Measurements from ENCODE around the gene IMMP2L. TPM values are rescaled to one million over a fixed set of nuclear protein-coding genes. Genes with fewer than 3 reads are reported as not detected.
"Not testable (repeated sequence)": the region's sequence is repeated elsewhere in the genome, so short reads cannot be mapped to it uniquely, and the experiment has no call there.

Gene IMMP2L
- 13.8 TPM for total RNA-seq

DNA sequence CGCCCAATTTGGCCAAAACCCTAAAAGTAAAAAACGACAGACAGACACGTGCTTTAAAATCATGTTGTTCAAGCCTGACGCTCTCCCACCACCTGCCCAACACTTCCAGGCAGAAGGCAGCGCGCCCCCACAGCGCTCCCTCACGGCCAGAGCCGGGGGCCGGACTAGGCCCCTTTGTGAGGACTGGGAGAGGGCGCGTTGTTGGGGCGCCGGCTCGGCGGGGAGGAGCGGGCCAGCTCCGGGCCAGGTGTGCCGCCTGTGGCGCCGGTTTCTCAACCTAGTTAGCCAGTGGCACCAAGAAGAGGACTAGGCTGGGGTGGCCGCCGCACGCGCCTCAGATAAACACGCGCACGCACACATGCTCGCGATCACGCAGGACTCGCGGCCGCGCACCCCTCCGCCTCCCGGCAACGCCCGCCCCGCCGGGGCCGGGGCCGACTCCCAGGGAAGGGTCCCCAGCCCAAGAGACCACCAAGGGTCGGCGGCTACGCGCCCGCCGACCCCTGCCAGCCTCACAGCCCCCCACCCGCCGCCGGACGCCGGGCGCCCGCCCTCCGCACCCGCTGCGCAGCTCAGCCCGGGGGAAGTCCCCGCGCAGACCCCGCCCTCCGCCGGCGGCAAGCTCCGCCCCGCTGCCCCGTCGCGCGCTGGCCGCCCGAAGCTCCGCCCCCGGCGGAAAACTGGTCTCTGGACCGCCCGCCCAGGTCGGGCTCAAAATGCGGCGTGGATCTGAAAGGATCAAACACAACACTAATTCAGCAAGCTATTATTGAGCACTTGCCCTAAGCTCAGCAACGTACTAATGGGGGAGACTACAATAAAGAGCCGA is at the start of gene IMMP2L:
Gene IMMP2L, minus strand, starts transcription at position 589 of the 829 bp plus-strand sequence.
- peak; percentile 93 for DNase-seq (ENCODE audit: low spot score)
- peak; percentile 98 for ATAC-seq

DNA sequence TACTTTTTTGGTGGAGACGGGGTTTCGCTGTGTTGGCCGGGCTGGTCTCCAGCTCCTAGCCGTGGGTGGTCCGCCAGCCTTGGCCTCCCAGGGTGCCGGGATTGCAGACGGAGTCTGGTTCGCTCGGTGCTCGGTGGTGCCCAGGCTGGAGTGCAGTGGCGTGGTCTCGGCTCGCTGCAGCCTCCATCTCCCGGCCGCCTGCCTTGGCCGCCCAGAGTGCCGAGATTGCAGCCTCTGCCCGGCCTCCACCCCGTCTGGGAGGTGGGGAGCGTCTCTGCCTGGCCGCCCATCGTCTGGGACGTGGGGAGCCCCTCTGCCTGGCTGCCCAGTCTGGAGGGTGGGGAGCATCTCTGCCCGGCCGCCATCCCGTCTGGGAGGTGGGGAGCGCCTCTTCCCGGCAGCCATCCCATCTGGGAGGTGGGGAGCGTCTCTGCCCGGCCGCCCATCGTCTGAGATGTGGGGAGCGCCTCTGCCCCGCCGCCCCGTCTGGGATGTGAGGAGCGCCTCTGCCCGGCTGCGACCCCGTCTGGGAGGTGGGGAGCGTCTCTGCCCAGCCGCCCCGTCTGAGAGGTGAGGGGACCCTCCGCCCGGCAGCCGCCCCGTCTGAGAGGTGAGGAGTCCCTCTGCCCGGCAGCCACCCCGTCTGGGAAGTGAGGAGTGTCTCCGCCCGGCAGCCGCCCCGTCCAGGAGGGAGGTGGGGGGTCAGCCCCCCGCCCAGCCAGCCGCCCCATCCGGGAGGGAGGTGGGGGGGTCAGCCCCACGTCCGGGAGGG is 47.4 kb upstream of the IMMP2L start:
- not testable (repeated sequence) for ATAC-seq

DNA sequence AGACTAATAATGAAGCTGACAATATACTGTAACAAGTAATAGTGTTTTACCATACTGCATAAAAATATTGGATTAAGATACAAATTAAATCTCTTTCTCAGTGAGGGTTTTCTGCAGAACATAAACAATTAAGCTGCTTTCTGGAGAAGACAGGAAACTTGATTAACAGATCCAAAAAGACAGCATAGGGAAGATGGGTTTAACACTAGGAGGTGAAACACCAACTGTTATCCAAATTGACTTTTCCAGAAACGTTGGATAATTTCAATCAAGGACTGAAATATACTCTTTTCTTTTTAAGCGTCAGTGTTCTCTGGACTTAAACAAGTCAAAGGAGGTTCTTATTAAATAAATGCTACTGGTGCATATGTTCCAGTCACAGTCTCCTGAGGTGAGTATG is 45.3 kb upstream of the IMMP2L start:
- no peak for DNase-seq (ENCODE audit: low spot score)
- ATAC-seq: no peak

More for the DNA sequence above, 47.4 kb upstream of the IMMP2L start:
- DNase-seq (ENCODE audit: low spot score): not testable (repeated sequence)

DNA sequence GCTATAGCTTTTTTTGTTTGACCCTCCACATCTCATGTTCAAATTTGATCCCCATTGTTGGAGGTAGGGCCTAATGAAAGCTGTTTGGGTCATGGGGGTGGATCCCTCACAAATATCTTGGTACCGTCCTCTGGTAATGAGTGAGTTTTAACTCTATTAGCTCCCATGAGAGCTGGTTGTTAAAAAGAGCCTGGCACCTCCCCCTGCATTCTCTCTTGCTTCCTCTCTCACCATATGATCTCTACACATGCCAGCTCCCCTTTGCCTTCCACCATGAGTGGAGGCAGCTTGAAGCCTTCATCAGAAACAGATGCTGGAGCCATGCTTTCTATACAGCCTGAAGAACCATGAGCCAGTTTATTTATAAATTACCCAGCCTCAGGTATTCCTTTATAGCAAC is 43.0 kb upstream of the IMMP2L start:
- no peak for ATAC-seq

DNA sequence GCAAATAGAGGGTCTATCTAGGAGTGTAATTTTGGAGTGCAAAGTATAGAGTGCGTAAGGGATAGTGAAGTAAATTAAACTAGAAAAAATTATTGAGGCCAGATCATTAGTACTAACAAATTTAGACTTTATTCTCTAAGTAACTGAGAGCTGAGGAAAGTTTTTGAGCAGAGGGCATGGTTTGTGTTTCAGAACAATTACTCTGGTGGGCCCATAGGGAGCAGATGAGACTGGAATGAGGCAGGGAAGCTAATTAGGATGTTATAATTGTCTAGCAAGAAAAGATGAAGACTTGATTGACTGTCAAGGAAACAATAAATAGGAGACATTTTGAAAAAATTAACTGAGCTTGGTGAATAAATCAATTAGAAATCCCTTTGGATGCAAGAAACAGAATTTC is 37.8 kb upstream of the IMMP2L start:
- ATAC-seq: no peak
- DNase-seq (ENCODE audit: low spot score): no peak

More for the DNA sequence above, 43.0 kb upstream of the IMMP2L start:
- DNase-seq (ENCODE audit: low spot score): no peak

DNA sequence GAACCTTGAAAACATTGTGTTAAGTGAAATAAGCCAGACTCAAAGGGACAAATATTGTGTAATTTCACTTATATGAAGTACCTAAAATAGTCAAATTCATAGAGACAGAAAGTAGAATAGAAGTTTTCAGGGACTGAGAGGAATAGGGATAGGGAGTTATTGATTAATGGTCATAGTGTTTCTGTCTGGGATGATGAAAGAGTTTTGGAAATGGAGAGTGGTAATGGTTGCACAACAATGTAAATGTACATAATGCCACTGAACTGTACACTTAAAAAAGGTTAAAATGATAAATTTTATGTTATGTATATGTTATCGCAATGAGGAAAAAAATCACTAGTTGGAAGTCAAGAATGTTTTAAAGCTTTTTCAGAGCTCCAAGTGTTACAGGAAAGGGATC is 33.5 kb upstream of the IMMP2L start:
- ATAC-seq (no peak), DNase-seq (ENCODE audit: low spot score) (no peak)

DNA sequence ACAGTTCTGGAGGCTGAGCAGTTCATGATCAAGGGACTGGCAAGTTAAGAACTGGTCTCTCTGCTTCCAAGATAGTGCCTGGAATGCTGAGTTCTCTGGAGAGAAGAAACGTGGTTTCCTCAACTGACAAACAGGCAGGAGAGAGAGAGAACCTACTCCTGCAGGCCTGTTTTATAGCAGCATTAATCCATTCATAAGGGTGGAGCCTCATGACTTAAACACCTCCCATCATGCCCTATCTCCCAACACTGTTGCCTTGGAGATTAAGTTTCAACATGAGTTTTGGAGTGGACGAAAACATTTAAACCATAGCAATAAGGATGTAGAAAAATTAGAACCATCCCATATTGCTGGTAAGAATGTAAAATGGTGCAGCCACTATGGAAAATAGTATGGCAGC is 32.3 kb upstream of the IMMP2L start:
- DNase-seq (ENCODE audit: low spot score) (no peak), ATAC-seq (no peak)

DNA sequence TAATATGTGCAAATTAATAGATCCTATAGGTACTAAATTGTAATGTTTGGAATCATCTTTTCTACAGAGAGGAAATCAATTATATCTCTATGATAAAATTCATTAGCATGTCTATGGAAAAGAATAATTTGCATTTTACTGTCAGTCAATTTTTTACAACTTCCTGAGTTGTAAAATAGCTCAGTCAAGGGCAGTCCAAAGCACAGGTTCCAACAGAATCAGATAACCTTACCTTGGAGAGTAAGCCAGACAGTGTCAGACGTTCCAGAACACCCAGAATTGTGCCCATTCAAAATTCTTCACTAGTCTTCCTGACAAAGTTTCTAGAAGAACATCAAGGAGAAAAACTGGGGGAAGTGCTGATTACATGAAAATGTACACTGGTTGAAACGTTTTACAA is 31.1 kb upstream of the IMMP2L start:
- DNase-seq (ENCODE audit: low spot score) (no peak), ATAC-seq (no peak)

DNA sequence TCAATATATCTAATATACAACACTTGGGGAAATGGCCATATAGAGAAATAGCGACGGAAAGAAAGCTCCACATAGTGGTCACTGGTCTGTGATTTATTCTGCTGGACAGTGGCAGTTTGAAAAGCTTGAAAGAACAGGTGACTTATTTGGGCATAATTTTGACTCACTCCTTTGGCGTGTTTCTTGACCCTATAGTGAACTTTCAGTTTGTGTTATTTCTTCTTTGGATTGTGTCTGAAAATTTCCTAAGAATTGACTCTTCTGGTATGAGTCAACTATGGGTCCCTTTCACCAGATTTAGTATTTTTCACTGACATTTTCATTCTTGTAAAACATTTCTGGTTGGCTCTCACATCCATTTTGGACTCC is 25.8 kb upstream of the IMMP2L start:
- no peak for DNase-seq (ENCODE audit: low spot score)
- no peak for ATAC-seq

DNA sequence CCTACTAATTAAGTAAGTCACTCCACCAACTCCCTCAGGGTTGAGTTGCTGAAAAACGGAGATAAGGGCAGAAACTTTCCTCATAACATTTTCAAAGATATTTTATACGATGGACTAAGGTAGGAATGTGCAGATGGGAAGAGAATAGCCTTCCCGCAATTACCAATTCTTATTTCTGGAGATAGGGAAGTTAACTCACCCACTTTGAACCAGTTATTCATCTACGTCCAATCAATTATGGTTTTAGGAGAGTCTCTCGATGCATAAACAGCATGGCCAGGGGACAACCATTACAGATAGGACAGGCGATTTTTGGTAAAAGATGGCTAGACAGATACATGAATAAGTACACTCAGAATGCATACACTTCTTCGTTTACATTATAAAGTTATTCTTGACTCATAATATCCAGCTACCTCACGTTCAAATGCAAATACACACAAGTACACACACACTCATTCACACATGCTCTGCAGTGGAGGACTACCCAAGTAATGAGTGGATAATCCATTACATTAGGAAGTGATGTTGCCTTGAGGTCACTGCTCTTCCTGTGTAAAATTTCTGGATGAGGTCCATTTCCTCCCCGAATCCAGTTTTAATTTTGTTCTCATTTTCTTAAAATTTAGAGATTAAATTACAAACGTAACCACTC is 25.2 kb upstream of the IMMP2L start:
- ATAC-seq: no peak
- no peak for DNase-seq (ENCODE audit: low spot score)

DNA sequence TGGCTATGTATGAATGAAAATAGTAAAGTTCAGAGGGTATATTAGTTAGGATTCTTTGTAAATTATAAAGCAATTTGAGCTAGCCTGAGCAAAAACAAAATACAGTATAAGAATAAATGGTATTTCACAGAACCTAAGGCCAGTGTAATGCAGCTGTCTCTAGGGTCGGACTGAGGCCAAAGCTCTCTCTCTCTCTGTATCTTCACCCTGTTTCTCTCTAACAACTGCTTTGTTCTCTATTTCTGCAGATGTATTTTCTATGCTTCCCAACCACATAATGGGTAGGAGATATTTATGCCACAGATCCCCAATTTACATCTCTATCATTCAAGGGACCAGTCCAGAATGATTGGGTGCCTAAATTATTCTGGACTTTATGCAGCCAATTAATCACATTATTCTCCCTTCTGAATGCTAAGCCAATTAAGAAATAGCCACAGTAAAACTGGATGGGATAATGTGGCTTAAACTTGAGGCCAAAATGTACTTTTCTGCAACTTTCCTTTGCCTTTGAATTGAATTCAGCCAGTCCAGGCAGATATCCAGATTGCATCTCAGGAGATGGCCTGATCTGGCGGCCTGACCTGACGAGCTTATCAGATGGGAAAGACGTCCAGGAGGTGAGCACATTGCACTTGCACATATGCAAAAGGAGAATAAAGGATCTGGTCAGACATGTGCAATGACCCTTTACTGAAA is 24.6 kb upstream of the IMMP2L start:
- no peak for ATAC-seq
- no peak for DNase-seq (ENCODE audit: low spot score)

DNA sequence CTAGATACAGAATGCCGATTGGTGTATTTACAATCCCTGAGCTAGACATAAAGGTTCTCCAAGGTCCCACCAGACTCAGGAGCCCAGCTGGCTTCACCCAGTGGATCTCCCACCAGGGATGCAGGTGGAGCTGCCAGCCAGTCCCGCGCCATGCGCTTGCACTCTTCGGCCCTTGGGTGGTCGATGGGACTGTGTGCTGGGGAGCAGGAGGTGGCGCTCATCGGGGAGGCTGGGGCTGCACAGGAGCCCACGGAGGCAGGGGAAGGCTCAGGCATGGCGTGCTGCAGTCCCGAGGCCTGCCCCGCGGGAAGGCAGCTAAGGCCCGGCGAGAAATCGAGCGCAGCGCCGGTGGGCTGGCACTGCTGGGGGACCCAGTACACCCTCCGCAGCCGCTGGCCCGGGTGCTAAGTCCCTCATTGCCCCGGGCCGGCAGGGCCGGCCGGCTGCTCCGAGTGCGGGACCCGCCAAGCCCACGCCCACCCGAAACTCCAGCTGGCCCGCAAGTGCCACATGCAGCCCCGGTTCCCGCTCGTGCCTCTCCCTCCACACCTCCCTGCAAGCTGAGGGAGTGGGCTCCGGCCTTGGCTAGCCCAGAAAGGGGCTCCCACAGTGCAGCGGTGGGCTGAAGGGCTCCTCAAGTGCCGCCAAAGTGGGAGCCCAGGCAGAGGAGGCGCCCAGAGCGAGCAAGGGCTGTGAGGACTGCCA is 19.6 kb upstream of the IMMP2L start:
- DNase-seq (ENCODE audit: low spot score); ATAC-seq: not testable (repeated sequence)

DNA sequence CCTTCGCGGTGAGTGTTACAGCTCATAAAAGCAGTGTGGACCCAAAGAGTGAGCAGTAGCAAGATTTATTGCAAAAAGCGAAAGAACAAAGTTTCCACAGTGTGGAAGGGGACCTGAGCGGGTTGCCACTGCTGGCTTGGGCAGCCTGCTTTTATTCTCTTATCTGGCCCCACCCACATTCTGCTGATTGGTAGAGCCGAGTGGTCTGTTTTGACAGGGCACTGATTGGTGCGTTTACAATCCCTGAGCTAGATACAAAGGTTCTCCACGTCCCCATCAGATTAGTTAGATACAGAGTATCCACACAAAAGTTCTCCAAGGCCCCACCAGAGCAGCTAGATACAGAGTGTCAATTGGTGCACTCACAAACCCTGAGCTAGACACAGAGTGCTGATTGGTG is 18.9 kb upstream of the IMMP2L start:
- ATAC-seq; DNase-seq (ENCODE audit: low spot score): not testable (repeated sequence)

DNA sequence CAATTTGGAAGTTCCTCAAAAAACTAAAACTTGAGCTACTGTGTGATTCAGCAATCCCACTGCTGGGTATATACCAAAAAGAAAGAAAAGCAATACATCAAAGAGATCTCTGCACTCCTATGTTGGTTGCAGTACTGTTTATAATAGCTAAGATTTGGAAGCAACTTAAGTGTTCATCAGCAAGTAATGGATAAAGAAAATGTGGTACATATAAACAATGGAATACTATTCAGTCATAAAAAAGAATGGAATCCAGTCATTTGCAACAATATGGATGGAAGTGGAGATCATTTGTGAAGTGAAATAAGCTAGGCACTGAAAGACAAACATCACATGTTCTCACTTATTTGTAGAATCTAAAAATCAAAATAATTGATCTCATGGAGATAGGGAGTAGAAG is 16.5 kb upstream of the IMMP2L start:
- ATAC-seq (no peak), DNase-seq (ENCODE audit: low spot score) (no peak)

DNA sequence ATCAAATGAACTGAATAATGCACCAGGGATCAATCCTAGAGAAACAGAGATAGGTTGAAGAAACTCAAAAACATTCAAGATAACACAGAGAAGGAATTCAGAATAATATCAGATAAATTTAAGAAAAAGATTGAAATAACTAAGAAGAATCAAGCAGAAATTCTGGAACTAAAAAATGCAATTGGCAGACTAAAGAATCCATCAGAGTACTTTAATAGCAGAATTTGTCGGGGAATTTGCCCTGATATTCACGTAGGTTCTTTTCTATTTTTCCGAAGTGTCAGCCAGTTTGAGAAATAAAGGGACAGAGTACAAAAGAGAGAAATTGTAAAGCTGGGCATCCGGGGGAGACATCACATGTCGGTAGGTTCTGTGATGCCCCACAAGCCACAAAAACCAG is 9.4 kb upstream of the IMMP2L start:
- DNase-seq (ENCODE audit: low spot score) (no peak), ATAC-seq (no peak)

DNA sequence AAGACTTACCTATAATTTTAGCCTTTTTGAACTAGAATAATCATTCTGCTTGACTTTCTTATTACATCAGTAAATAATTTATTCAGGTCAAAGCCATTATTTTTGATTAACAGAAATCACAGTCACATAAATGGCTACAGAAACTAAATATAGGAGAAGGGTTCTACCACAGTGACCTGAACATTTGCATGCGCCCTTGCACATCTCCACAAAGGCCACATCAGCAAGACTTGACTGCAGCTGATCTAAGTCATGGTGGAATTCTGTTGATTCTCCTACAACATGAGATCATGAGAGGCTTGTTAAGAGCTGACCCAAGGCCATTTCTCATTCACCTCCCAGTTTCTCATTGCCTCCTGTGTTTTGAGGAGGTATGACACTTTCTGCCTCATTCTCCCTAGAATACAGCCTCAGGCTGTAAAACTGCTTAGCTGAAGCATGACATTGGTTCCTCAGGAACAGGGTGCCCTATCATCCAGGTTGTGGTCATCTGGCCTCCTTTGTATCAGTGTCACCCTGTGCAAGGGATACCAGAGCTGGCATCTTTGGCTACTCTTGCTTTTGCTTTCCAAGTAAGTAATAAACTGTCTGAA is 6.7 kb upstream of the IMMP2L start:
- DNase-seq (ENCODE audit: low spot score): no peak
- no peak for ATAC-seq

DNA sequence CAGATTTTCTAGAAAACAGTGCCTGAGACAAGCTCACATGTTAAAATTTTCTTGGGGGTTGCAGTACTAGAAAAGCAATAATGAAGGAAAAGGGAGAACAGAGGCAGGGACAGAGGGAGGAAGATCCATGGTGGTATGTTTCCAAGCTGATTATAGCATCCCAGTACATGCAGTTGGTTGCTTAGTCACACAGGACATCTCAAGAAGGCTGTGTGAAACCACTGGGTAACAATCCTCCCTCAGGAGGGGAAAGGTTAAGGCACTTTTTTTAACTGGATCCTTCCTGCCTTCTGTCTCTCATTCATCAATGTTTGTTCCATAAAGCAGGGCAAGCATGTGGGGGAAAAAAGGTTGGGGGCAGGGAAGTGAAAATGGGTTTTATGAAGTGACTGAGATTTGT is 6.1 kb upstream of the IMMP2L start:
- no peak for ATAC-seq

DNA sequence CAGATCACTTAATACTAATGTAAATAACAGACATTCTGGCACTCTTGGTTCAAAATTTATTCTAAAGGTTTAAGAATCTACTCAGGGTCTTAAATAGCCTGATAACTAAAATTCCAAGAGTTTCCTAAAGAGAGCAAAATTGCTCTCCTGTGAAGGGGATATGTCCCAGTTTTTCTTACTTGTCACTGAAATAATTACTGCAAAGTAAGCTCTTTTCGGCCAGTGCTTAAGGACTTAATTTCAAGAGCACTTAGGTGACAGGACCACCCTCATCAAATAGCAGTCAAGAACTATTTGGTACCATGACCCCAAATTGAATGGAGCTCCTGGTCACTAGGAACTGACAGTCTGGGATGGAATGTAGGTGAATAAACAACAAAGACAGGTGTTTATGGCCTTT is 1.8 kb upstream of the IMMP2L start:
- ATAC-seq (no peak), DNase-seq (ENCODE audit: low spot score) (no peak)

More for the DNA sequence above, 6.1 kb upstream of the IMMP2L start:
- no peak for DNase-seq (ENCODE audit: low spot score)

DNA sequence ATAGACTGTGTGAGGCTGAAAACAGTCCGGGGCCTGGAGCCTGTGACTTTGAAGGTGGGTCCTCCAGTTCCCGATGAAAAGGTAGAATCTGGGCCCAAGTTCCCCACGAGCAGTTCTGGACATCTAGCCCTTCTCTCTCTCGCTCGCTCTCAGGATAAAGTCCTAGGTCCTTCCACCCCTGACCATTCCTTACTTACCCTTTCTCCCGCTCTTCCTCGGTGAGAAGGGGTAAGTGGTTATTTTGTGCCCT is 713 bp downstream of the IMMP2L start:
- peak; percentile 5 for ATAC-seq
- no peak for DNase-seq (ENCODE audit: low spot score)

Data from left lobe of liver (tissue), 2 donors.